Measurements from ENCODE around the gene FAM111B. TPM values are rescaled to one million over a fixed set of nuclear protein-coding genes. Genes with fewer than 3 reads are reported as not detected.

FAM111B gene
- total RNA-seq, 2 donors from 2014 or later = 20.0 to 23.1 TPM

DNA sequence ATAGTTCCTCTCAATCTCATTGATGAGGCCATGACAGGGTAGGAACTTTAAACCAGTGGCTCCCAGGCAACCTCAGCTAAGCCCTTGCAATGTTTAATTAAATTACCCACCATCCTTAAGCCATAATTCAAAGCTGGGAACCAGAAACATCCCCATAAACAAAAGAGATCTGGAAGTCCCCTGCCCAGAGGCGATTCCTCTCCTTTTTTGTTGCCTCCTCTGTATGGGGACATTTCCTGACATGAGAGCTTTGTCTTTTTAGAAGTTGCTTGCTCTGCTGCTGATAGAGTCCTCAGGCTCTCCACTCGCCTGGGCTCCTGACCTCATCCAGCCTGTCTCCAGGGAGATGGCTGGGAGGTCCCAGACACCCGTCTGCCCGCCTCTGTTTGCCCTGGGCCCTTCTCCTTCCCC is 68.1 kb downstream of the FAM111B start:
- H3K36me3 ChIP-seq (ENCODE audit: control insufficient read depth, insufficient read depth, low read length) = peaks cover 20% of the 10 kb centered on the region
- TF ChIP-seq, protein P1, sequence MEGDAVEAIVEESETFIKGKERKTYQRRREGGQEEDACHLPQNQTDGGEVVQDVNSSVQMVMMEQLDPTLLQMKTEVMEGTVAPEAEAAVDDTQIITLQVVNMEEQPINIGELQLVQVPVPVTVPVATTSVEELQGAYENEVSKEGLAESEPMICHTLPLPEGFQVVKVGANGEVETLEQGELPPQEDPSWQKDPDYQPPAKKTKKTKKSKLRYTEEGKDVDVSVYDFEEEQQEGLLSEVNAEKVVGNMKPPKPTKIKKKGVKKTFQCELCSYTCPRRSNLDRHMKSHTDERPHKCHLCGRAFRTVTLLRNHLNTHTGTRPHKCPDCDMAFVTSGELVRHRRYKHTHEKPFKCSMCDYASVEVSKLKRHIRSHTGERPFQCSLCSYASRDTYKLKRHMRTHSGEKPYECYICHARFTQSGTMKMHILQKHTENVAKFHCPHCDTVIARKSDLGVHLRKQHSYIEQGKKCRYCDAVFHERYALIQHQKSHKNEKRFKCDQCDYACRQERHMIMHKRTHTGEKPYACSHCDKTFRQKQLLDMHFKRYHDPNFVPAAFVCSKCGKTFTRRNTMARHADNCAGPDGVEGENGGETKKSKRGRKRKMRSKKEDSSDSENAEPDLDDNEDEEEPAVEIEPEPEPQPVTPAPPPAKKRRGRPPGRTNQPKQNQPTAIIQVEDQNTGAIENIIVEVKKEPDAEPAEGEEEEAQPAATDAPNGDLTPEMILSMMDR (conservative IDR thresholded peaks at IDR 0.05) = no peak
- peaks cover 5% of the 10 kb centered on the region for H3K4me1 ChIP-seq (ENCODE audit: control insufficient read depth, insufficient read depth, low read length)
- no peaks in the 10 kb centered on the region for H3K27me3 ChIP-seq (ENCODE audit: control insufficient read depth, insufficient read depth, low read length, poor library complexity, severe bottlenecking)
- WGBS, 2 experiments (ENCODE audit: insufficient coverage in 1 of 2, insufficient read length in 1 of 2) = 43 to 70% methylated on average over 4 of the region's 4 CpGs
- H3K4me3 ChIP-seq (ENCODE audit: low read length) = peak overlapping the region; percentile 88
- H3K4me1 Mint-ChIP-seq = peaks cover 22% of the 10 kb centered on the region
- H3K9me3 ChIP-seq (ENCODE audit: control insufficient read depth, low read length) = peaks cover 18% of the 10 kb centered on the region
- H3K27ac Mint-ChIP-seq = no peak overlapping the region
- no peaks in the 10 kb centered on the region for H3K27me3 Mint-ChIP-seq (ENCODE audit: insufficient read depth)
- no peak overlapping the region for H3K9ac ChIP-seq (ENCODE audit: extremely low read depth, low read length, poor library complexity, severe bottlenecking)
- H3K9me3 Mint-ChIP-seq = no peaks in the 10 kb centered on the region
- DNase-seq = no peak
- H3K4me3 Mint-ChIP-seq = peak overlapping the region; percentile 7
- peak overlapping the region; percentile 98 for H3K27ac ChIP-seq (ENCODE audit: low read depth, low read length)
- peaks cover 9% of the 10 kb centered on the region for H3K36me3 Mint-ChIP-seq (ENCODE audit: low read depth)

DNA sequence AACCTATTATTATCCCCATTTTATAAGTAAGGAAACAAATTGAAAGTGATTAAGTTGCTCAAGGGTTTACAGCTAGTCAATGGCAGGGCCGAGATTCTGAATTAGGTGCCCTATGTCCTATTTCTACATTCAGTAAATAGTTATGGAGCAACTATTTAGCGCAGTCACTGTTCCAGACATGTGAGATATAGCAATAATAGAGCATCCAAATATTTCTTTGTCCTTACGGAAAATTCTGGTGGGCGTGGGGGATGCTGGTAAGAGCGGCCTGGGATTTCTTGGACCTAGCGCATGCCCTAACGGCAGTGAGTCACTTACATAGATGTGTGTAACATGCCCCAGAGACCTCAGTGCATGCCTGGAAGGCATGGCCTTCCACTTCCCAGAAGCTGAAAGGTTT is 69.3 kb downstream of the FAM111B start:
- no peaks in the 10 kb centered on the region for H3K27me3 Mint-ChIP-seq (ENCODE audit: insufficient read depth)
- TF ChIP-seq, protein P1 (conservative IDR thresholded peaks at IDR 0.05) = no peak
- peaks cover 22% of the 10 kb centered on the region for H3K4me1 Mint-ChIP-seq
- peaks cover 9% of the 10 kb centered on the region for H3K36me3 Mint-ChIP-seq (ENCODE audit: low read depth)
- Histone ChIP-seq H3K9ac (ENCODE audit: extremely low read depth, low read length, poor library complexity, severe bottlenecking) (no peak overlapping the region), H3K27ac (ENCODE audit: low read depth, low read length) (peak overlapping the region; percentile 98), H3K27me3 (ENCODE audit: control insufficient read depth, insufficient read depth, low read length, poor library complexity, severe bottlenecking) (no peaks in the 10 kb centered on the region), H3K9me3 (ENCODE audit: control insufficient read depth, low read length) (peaks cover 18% of the 10 kb centered on the region), H3K4me1 (ENCODE audit: control insufficient read depth, insufficient read depth, low read length) (peaks cover 5% of the 10 kb centered on the region), H3K36me3 (ENCODE audit: control insufficient read depth, insufficient read depth, low read length) (peaks cover 24% of the 10 kb centered on the region), H3K4me3 (ENCODE audit: low read length) (no peak overlapping the region)
- DNase-seq = no peak
- H3K27ac Mint-ChIP-seq = no peak overlapping the region
- WGBS, 2 experiments (ENCODE audit: insufficient coverage in 1 of 2, insufficient read length in 1 of 2) = 96 to 100% methylated on average over 6 to 7 of the region's 7 CpGs
- no peak overlapping the region for H3K4me3 Mint-ChIP-seq
- no peaks in the 10 kb centered on the region for H3K9me3 Mint-ChIP-seq

Other genes with a start within 250 kb of the FAM111B start
- gene GLYATL1, start 167.7 kb upstream of the FAM111B start, total RNA-seq = 10 to 100 TPM in 1 of 2 donors, 1 to 10 TPM in 1; 5.0 to 12.5 TPM
- not detected for gene GLYATL1B, start 20.9 kb upstream of the FAM111B start, total RNA-seq
- gene FAM111A, start 35.6 kb downstream of the FAM111B start, total RNA-seq = 10 to 100 TPM; 11.4 to 34.2 TPM
- 10 to 100 TPM; 16.1 to 16.6 TPM for gene DTX4, start 64.9 kb downstream of the FAM111B start, total RNA-seq
- gene MPEG1, start 105.7 kb downstream of the FAM111B start, total RNA-seq = not detected

All from endodermal cell (in vitro differentiated cells).